T-cell (primary cell): ENCODE results near the gene THSD7A. TPM values are rescaled to one million over a fixed set of nuclear protein-coding genes. Genes with fewer than 3 reads are reported as not detected.
"Not testable (repeated sequence)": the region's sequence is repeated elsewhere in the genome, so short reads cannot be mapped to it uniquely, and the experiment has no call there.

ENCODE experiments used
- ATAC-seq, 4 experiments: fragments of 200-7000 bp in 3 of 4; fragments of 150-1000 bp in 1 of 4; cut with Tn5 transposase; replicated peaks in 1 of 4; 1 replicate in 3 of 4; 2 replicates in 1 of 4; pipeline ENCODE4 v1.10.0; 2021; ENCODE audit warnings: moderate library complexity in 3 of 4, mild to moderate bottlenecking in 2 of 4, moderate number of reproducible peaks in 1 of 4
- CTCF ChIA-PET, 2 donors: fragments of 300-600 bp; sonication (Branson Sonifier 250); formaldehyde crosslinking; loops; one replicate each; lab custom pipeline; 2022; ENCODE audit warnings: antibody characterized with exemption in 2 of 2; lab: Charles Lee
- POLR2A ChIA-PET, 2 donors: fragments of 300-600 bp; sonication (Branson Sonifier 250); formaldehyde crosslinking; loops; one replicate each; lab custom pipeline; 2022; ENCODE audit warnings: antibody characterized with exemption in 2 of 2; lab: Charles Lee
- DNase-seq, 35 experiments: peaks; one replicate each; pipeline versions ENCODE4 v3.0.0 to v3.0.0-alpha.2; 2013 to 2023
- H3K27ac ChIP-seq: one replicate; pipeline ENCODE4 v1.5.1; 2013; ENCODE audit warnings: low read length
- H3K27me3 ChIP-seq, 2 experiments: replicated peaks in 1 of 2; 1 replicate in 1 of 2; 2 replicates in 1 of 2; pipeline versions ENCODE4 v1.6.1 to v1.7.0; 2013; ENCODE audit warnings: low read length in 1 of 2, mixed read lengths in 1 of 2; ENCODE audit not compliant: control insufficient read depth in 2 of 2, insufficient read depth in 2 of 2; ENCODE audit errors: extremely low read depth in 1 of 2
- H3K36me3 ChIP-seq, 2 donors: 1 replicate in 1 of 2; 2 replicates in 1 of 2; pipeline versions ENCODE4 v1.6.1 to v1.7.0; 2013; ENCODE audit warnings: low read length in 1 of 2; ENCODE audit not compliant: control insufficient read depth in 2 of 2, insufficient read depth in 1 of 2; ENCODE audit errors: extremely low read depth in 1 of 2
- H3K4me1 ChIP-seq, 2 experiments: 1 replicate in 1 of 2; 2 replicates in 1 of 2; pipeline versions ENCODE4 v1.6.1 to v1.7.0; 2013; ENCODE audit warnings: low read length in 2 of 2, mixed read lengths in 1 of 2; ENCODE audit not compliant: insufficient read depth in 2 of 2, control insufficient read depth in 1 of 2; ENCODE audit errors: extremely low read depth in 1 of 2
- H3K4me3 ChIP-seq, 2 donors: 1 replicate in 1 of 2; 2 replicates in 1 of 2; pipeline versions ENCODE4 v1.5.1 to v1.7.0; 2013; ENCODE audit warnings: mild to moderate bottlenecking in 2 of 2, low read length in 1 of 2, moderate library complexity in 1 of 2; ENCODE audit not compliant: control insufficient read depth in 1 of 2; ENCODE audit errors: extremely low read depth in 1 of 2
- H3K9me3 ChIP-seq: 2 replicates; pipeline ENCODE4 v1.7.0; 2013
- H3K27ac Mint-ChIP-seq, 2 donors: one replicate each; pipeline ENCODE4 v1.8.0; 2020 to 2021; ENCODE audit warnings: mild to moderate bottlenecking in 2 of 2, mixed read lengths in 2 of 2
- H3K27me3 Mint-ChIP-seq, 2 donors: one replicate each; pipeline ENCODE4 v1.8.0; 2021 to 2022; ENCODE audit warnings: mixed read lengths in 2 of 2
- H3K36me3 Mint-ChIP-seq: one replicate; pipeline ENCODE4 v1.8.0; 2021; ENCODE audit warnings: mixed read lengths
- H3K4me1 Mint-ChIP-seq, 3 donors: one replicate each; pipeline ENCODE4 v1.8.0; 2020 to 2022; ENCODE audit warnings: mixed read lengths in 3 of 3, mild to moderate bottlenecking in 1 of 3
- H3K4me3 Mint-ChIP-seq, 3 donors: one replicate each; pipeline ENCODE4 v1.8.0; 2020 to 2022; ENCODE audit warnings: mild to moderate bottlenecking in 3 of 3, mixed read lengths in 3 of 3, moderate library complexity in 3 of 3
- H3K9me3 Mint-ChIP-seq, 3 donors: one replicate each; pipeline ENCODE4 v1.8.0; 2020 to 2022; ENCODE audit warnings: mixed read lengths in 3 of 3
- WGBS: methylation state at CpG from one replicate; pipeline ENCODE4 v1.1.5; 2013; ENCODE audit warnings: missing lambda C conversion rate; ENCODE audit not compliant: insufficient coverage; 5-methylcytosine and 5-hydroxymethylcytosine counted together
- total RNA-seq, 35 experiments: library from RNA in 6 of 35; stranded (reverse) in 6 of 35; fragments of 120-200 nt in 1 of 35; gene quantifications; one replicate each; pipeline versions ENCODE4 v1.2.1 to v1.2.4 and lab custom pipeline; 2013 to 2026

The THSD7A gene
- total RNA-seq, 5 donors from 2014 or later (not counting 1 experiment from before 2014, with no cell fraction given): 0.08 to 0.33 TPM; not detected in 3

- Histone ChIP-seq H3K9me3 (no peaks in the 10 kb centered on the region), H3K4me3 (no peak overlapping the region), H3K27me3 (no peaks in the 10 kb centered on the region), H3K36me3 (no peaks in the 10 kb centered on the region), H3K27ac (no peak overlapping the region), H3K4me1 (no peaks in the 10 kb centered on the region)
- DNase-seq: no peak
- ChIA-PET CTCF (no interaction called here), POLR2A (no interaction called here)
- H3K27ac Mint-ChIP-seq: no peak overlapping the region
- H3K27me3 Mint-ChIP-seq: no peaks in the 10 kb centered on the region
- H3K4me1 Mint-ChIP-seq: no peaks in the 10 kb centered on the region
- H3K36me3 Mint-ChIP-seq: no peaks in the 10 kb centered on the region
- WGBS: no CpG with 5 or more reads among the region's 3 CpGs
- no peak overlapping the region for H3K4me3 Mint-ChIP-seq
- no peak for ATAC-seq
- H3K9me3 Mint-ChIP-seq: peaks cover 0 to 2% (median 0%) of the 10 kb centered on the region in 3 donors
These were observed 379.5 kb downstream of the THSD7A start for GRCh38 chr7:11452476-11452875.

GRCh38 chr7:11450281-11450680, 381.7 kb downstream of the THSD7A start:
- H3K27ac ChIP-seq: no peak overlapping the region
- DNase-seq (no peak), ATAC-seq (no peak)
- no peaks in the 10 kb centered on the region for H3K9me3 ChIP-seq
- no peaks in the 10 kb centered on the region for H3K4me1 Mint-ChIP-seq
- no peaks in the 10 kb centered on the region for H3K4me1 ChIP-seq
- H3K36me3 Mint-ChIP-seq: no peaks in the 10 kb centered on the region
- ChIA-PET CTCF (no interaction called here), POLR2A (no interaction called here)
- no CpG with 5 or more reads among the region's 1 CpG for WGBS
- H3K27me3 ChIP-seq: no peaks in the 10 kb centered on the region
- no peak overlapping the region for H3K4me3 ChIP-seq
- H3K27me3 Mint-ChIP-seq: no peaks in the 10 kb centered on the region
- H3K9me3 Mint-ChIP-seq: no peaks in the 10 kb centered on the region
- no peak overlapping the region for H3K4me3 Mint-ChIP-seq
- no peaks in the 10 kb centered on the region for H3K36me3 ChIP-seq
- H3K27ac Mint-ChIP-seq: no peak overlapping the region

- H3K9me3 Mint-ChIP-seq: no peaks in the 10 kb centered on the region
- H3K4me3 Mint-ChIP-seq: no peak overlapping the region
- no peaks in the 10 kb centered on the region for H3K36me3 Mint-ChIP-seq
- no peak for DNase-seq
- no peaks in the 10 kb centered on the region for H3K4me1 Mint-ChIP-seq
- WGBS: 100% methylated on average over 1 of the region's 3 CpGs
- no peak overlapping the region for H3K27ac Mint-ChIP-seq
- POLR2A ChIA-PET: no interaction called here
- ATAC-seq: no peak
- Histone ChIP-seq H3K4me3 (no peak overlapping the region), H3K4me1 (no peaks in the 10 kb centered on the region), H3K27ac (no peak overlapping the region), H3K27me3 (no peaks in the 10 kb centered on the region), H3K36me3 (no peaks in the 10 kb centered on the region), H3K9me3 (no peaks in the 10 kb centered on the region)
- CTCF ChIA-PET: interaction anchor here in 1 of 2 donors (0.6 kb wide), 1 partner anchor 21 kb away, joined by 3 read pairs; no protein-coding TSS in a partner anchor
- no peaks in the 10 kb centered on the region for H3K27me3 Mint-ChIP-seq
These were observed 382.7 kb downstream of the THSD7A start for GRCh38 chr7:11449316-11449715.

GRCh38 chr7:11448323-11448722, 383.7 kb downstream of the THSD7A start:
- no peaks in the 10 kb centered on the region for H3K27me3 Mint-ChIP-seq
- no peak overlapping the region for H3K4me3 Mint-ChIP-seq
- Histone ChIP-seq H3K27me3 (no peaks in the 10 kb centered on the region), H3K36me3 (no peaks in the 10 kb centered on the region), H3K9me3 (no peaks in the 10 kb centered on the region), H3K4me1 (no peaks in the 10 kb centered on the region), H3K27ac (no peak overlapping the region), H3K4me3 (no peak overlapping the region)
- no peak for ATAC-seq
- ChIA-PET CTCF (no interaction called here), POLR2A (no interaction called here)
- 82% methylated on average over 3 of the region's 4 CpGs for WGBS
- no peaks in the 10 kb centered on the region for H3K36me3 Mint-ChIP-seq
- no peaks in the 10 kb centered on the region for H3K4me1 Mint-ChIP-seq
- no peak overlapping the region for H3K27ac Mint-ChIP-seq
- no peaks in the 10 kb centered on the region for H3K9me3 Mint-ChIP-seq
- DNase-seq: no peak

- H3K27ac Mint-ChIP-seq: no peak overlapping the region
- WGBS: 100% methylated on average over 1 of the region's 4 CpGs
- H3K4me1 Mint-ChIP-seq: no peaks in the 10 kb centered on the region
- no peaks in the 10 kb centered on the region for H3K36me3 Mint-ChIP-seq
- no peak overlapping the region for H3K27ac ChIP-seq
- H3K27me3 Mint-ChIP-seq: no peaks in the 10 kb centered on the region
- H3K4me1 ChIP-seq: no peaks in the 10 kb centered on the region
- H3K4me3 ChIP-seq: no peak overlapping the region
- ATAC-seq (no peak), DNase-seq (no peak)
- CTCF ChIA-PET: interaction anchor here in 1 of 2 donors (0.6 kb wide), 1 partner anchor 236 kb away, joined by 6 read pairs; no protein-coding TSS in a partner anchor
- no peaks in the 10 kb centered on the region for H3K27me3 ChIP-seq
- POLR2A ChIA-PET: interaction anchor here in 1 of 2 donors (0.6 kb wide), 1 partner anchor 45 kb away, joined by 3 read pairs; no protein-coding TSS in a partner anchor
- H3K36me3 ChIP-seq: no peaks in the 10 kb centered on the region
- H3K9me3 Mint-ChIP-seq: no peaks in the 10 kb centered on the region
- no peaks in the 10 kb centered on the region for H3K9me3 ChIP-seq
- no peak overlapping the region for H3K4me3 Mint-ChIP-seq
These were observed 384.9 kb downstream of the THSD7A start for GRCh38 chr7:11447106-11447505.

GRCh38 chr7:11443934-11444333, 388.1 kb downstream of the THSD7A start:
- H3K27me3 ChIP-seq, H3K4me3 Mint-ChIP-seq: not testable (repeated sequence)

GRCh38 chr7:11437994-11438393, 394.0 kb downstream of the THSD7A start:
- no peak overlapping the region for H3K27ac Mint-ChIP-seq
- Histone ChIP-seq H3K27ac (no peak overlapping the region), H3K27me3 (no peaks in the 10 kb centered on the region), H3K4me1 (no peaks in the 10 kb centered on the region), H3K36me3 (no peaks in the 10 kb centered on the region), H3K9me3 (no peaks in the 10 kb centered on the region), H3K4me3 (no peak overlapping the region)
- CTCF ChIA-PET: no interaction called here
- H3K4me1 Mint-ChIP-seq: no peaks in the 10 kb centered on the region
- H3K9me3 Mint-ChIP-seq: no peaks in the 10 kb centered on the region
- no peaks in the 10 kb centered on the region for H3K27me3 Mint-ChIP-seq
- H3K4me3 Mint-ChIP-seq: no peak overlapping the region
- ATAC-seq (no peak), DNase-seq (no peak)
- H3K36me3 Mint-ChIP-seq: no peaks in the 10 kb centered on the region
- WGBS: no CpG with 5 or more reads among the region's 1 CpG
- POLR2A ChIA-PET: no interaction called here

More at GRCh38 chr7:11443934-11444333, 388.1 kb downstream of the THSD7A start:
- H3K27ac ChIP-seq, H3K4me1 Mint-ChIP-seq, H3K27ac Mint-ChIP-seq, POLR2A ChIA-PET, H3K27me3 Mint-ChIP-seq, H3K36me3 ChIP-seq, DNase-seq, CTCF ChIA-PET, H3K9me3 Mint-ChIP-seq, ATAC-seq, H3K4me1 ChIP-seq, H3K36me3 Mint-ChIP-seq, H3K4me3 ChIP-seq, H3K9me3 ChIP-seq: not testable (repeated sequence)
- WGBS: no CpG with 5 or more reads among the region's 4 CpGs
